ENCODE data around the gene MYRIP. TPM values are rescaled to one million over a fixed set of nuclear protein-coding genes. Genes with fewer than 3 reads are reported as not detected.

The MYRIP gene
- total and polyA plus RNA-seq, 12 donors = 0.45 to 2.7 (median 1.3) TPM

DNA sequence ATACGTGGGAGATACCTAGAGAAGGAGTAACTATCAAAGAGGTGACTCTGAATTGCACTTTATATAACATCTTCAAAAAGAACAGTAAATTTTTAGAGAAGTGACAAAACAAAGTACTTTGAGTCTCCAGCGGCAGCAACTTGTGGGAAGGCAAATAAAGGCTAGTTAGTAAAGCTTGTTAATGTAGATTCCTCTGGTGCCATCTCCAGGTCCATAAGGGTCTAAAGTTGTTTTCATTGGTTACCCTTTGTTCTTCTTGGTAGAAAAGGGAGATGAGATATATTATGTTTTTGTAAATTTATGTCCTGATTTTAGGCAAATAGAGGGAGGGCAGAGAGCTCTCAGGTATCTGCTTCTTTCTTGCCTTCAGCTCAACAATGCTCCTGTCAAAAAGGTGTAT is 161.6 kb downstream of the MYRIP start:
- Histone ChIP-seq H3K36me3 (no peaks in the 10 kb centered on the region), H3K27me3 (no peaks in the 10 kb centered on the region), H3K27ac (no peak overlapping the region), H3K4me3 (no peak overlapping the region), H3K9me3 (peaks cover 0 to 10% (median 0%) of the 10 kb centered on the region in 11 donors), H3K4me1 (peaks cover 0 to 4% (median 0%) of the 10 kb centered on the region in 9 donors)
- DNase-seq (no peak), ATAC-seq (no peak)
- WGBS, 2 donors = 80 to 82% methylated on average over 2 of the region's 2 CpGs
- intact Hi-C loops (cut with DNase I) = no loop called here
- no peak for TF ChIP-seq CTCF (IDR thresholded peaks at IDR 0.05)

DNA sequence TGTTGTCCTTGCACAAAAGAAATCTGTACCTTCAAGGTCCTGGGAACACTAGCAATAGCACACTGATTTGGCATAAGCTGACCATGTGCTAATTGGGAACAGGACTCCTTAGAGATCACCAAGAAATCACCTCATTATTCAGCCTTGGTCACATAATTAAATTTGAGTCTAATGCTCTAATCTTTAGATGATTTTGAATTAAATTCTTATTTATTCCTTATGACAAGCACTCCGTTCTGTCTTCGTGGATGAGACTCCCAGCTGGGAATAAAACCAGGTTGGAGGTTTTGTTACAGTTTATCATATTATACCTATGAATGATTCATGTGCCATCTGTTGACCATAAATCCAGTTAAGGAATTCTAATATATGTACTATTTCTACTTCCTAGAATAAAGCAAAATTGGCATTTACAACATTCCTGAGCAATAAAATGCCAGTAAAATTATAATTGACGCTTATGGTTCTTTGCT is 162.2 kb downstream of the MYRIP start:
- Histone ChIP-seq H3K4me1 (no peaks in the 10 kb centered on the region), H3K36me3 (no peaks in the 10 kb centered on the region), H3K4me3 (no peak overlapping the region), H3K9me3 (peaks cover 0 to 12% (median 0%) of the 10 kb centered on the region in 11 donors), H3K27ac (no peak overlapping the region), H3K27me3 (no peaks in the 10 kb centered on the region)
- WGBS, 2 donors = 90 to 93% methylated on average over 3 of the region's 3 CpGs
- intact Hi-C loops (cut with DNase I) = no loop called here
- no peak for ATAC-seq
- no peak for DNase-seq
- TF ChIP-seq CTCF (IDR thresholded peaks at IDR 0.05) = no peak

DNA sequence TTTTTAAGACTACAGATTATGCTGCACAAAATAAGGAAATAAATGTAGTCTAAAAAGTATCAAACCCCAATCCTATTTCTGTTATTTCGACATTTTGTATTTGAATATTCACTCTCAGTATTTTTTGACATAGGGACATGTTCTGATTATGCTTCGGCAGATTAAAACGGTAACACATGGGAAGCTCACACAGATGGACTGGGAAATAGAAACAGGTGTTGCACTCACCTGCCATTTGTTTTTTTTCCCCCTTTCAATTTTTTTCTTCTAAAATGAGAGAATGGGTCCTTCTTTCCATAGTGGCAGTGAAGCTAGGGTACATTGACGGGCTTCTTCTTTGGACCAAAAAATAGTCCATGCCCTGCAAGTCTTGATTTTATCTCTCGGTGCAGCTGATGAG is 163.1 kb downstream of the MYRIP start:
- DNase-seq = no peak
- no peak for ATAC-seq
- peaks cover 0 to 14% (median 0%) of the 10 kb centered on the region in 11 donors for H3K9me3 ChIP-seq
- no peak overlapping the region for H3K27ac ChIP-seq
- 75 to 91% methylated on average over 5 of the region's 5 CpGs for whole genome bisulfite sequencing, 2 donors
- no peaks in the 10 kb centered on the region for H3K4me1 ChIP-seq
- intact Hi-C loops (cut with DNase I) = no loop called here
- H3K4me3 ChIP-seq = no peak overlapping the region
- TF ChIP-seq CTCF (IDR thresholded peaks at IDR 0.05) = no peak
- no peaks in the 10 kb centered on the region for H3K27me3 ChIP-seq
- no peaks in the 10 kb centered on the region for H3K36me3 ChIP-seq

DNA sequence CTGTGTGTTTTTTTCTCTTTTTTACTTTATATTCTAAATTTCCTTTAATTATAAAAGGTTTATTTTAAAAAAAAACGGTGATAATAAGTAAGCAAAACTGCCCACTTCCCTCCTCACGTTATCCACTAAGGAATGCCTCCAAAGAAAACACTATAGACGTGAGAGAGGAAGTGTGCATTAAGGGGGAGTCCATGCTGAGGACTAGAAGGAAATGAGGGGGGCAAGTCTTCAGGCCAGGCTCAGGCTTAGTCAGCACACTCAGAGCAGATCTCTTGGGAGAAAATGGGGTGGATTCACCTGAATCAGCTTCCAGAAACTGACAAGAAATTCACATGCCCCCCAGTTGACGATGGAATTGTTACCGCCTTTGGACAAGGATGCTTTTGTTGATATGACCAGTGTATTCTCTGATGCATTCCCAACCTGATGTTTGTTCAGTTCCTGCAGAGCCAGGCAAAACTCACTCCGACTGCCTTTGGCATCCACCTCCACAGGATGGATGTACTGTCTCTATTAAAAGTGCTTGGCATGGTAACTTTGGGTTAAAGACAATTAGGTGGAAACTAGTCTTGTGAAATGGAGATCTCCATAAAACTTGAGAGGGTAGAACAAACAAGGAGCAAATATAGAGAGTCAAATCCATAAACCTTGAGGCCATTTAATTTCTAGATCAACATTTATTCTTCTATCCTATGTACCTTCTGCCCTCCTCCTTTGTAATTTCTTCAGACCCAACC is 167.8 kb downstream of the MYRIP start:
- intact Hi-C loops (cut with DNase I) = no loop called here
- Histone ChIP-seq H3K36me3 (no peaks in the 10 kb centered on the region), H3K9me3 (peaks cover 0 to 7% (median 0%) of the 10 kb centered on the region in 11 donors), H3K27ac (no peak overlapping the region), H3K27me3 (no peaks in the 10 kb centered on the region), H3K4me3 (no peak overlapping the region), H3K4me1 (peaks cover 0 to 23% (median 0%) of the 10 kb centered on the region in 9 donors)
- 53 to 60% methylated on average over 6 of the region's 6 CpGs for WGBS, 2 donors
- no peak for TF ChIP-seq CTCF (IDR thresholded peaks at IDR 0.05)
- DNase-seq (no peak), ATAC-seq (peak in 1 of 8 donors; percentile 25)

All from heart right ventricle (tissue), 16 donors.